NCI-H82 treated with DMSO at 0.1 percent for 48 hours (cell line): ENCODE measurements around the gene SDF2.
"Not testable (repeated sequence)": the region's sequence is repeated elsewhere in the genome, so short reads cannot be mapped to it uniquely, and the experiment has no call there.

ENCODE experiments used
- DNase-seq: peaks from one replicate; lab custom pipeline; 2025; ENCODE audit not compliant: unreplicated experiment; lab: John Stamatoyannopoulos, UW

Gene SDF2

GRCh38 chr17:28635506-28635905, 26.2 kb downstream of the SDF2 start:
- DNase-seq: no peak

- DNase-seq: no peak
These were observed 27.4 kb downstream of the SDF2 start for GRCh38 chr17:28634206-28634865.

GRCh38 chr17:28626818-28627217, 34.9 kb downstream of the SDF2 start:
- peak; percentile 42 for DNase-seq

- DNase-seq: no peak
These were observed 37.6 kb downstream of the SDF2 start for GRCh38 chr17:28624148-28624547.

- no peak for DNase-seq
These were observed 38.0 kb downstream of the SDF2 start for GRCh38 chr17:28623696-28624095.

GRCh38 chr17:28622186-28622585, 39.5 kb downstream of the SDF2 start:
- peak; percentile 80 for DNase-seq

GRCh38 chr17:28620010-28620409, 41.7 kb downstream of the SDF2 start:
- DNase-seq: no peak

GRCh38 chr17:28618464-28618863, 43.2 kb downstream of the SDF2 start:
- no peak for DNase-seq

- no peak for DNase-seq
These were observed 45.4 kb downstream of the SDF2 start for GRCh38 chr17:28616281-28616680.

GRCh38 chr17:28615260-28615940, 46.3 kb downstream of the SDF2 start:
- no peak for DNase-seq

GRCh38 chr17:28613931-28614381, 47.8 kb downstream of the SDF2 start, which contains the start of gene RSKR:
Gene RSKR, minus strand, starts transcription at chr17:28614185. Its CDS starts 24 bp downstream, at chr17:28614161.
- no peak for DNase-seq

GRCh38 chr17:28612936-28613872, 48.5 kb downstream of the SDF2 start:
- no peak for DNase-seq

- DNase-seq: no peak
These were observed 49.2 kb downstream of the SDF2 start for GRCh38 chr17:28612531-28612930.

- DNase-seq: no peak
These were observed 51.3 kb downstream of the SDF2 start for GRCh38 chr17:28610376-28610775.

- not testable (repeated sequence) for DNase-seq
These were observed 57.7 kb downstream of the SDF2 start for GRCh38 chr17:28604031-28604430.

GRCh38 chr17:28599311-28600184, 62.2 kb downstream of the SDF2 start:
- DNase-seq: peak; percentile 65

- DNase-seq: peak; percentile 92
These were observed 62.9 kb downstream of the SDF2 start, which contains the start of gene SPAG5 for GRCh38 chr17:28598799-28599310. Gene SPAG5, minus strand, starts transcription at chr17:28599025. Its CDS starts 79 bp downstream, at chr17:28598946.

GRCh38 chr17:28598389-28598788, 63.3 kb downstream of the SDF2 start:
- DNase-seq: peak; percentile 86
